Measurements from ENCODE around the gene TOB2. TPM values are rescaled to one million over a fixed set of nuclear protein-coding genes. Genes with fewer than 3 reads are reported as not detected.

Gene TOB2
- total and polyA plus RNA-seq, 9 of the 15 experiments (the other 6 are each of a cell fraction or from before 2014, with no cell fraction given): 3.3 to 20.5 (median 7.3) TPM

- TF ChIP-seq ZNF165 (CRISPR knock-in tag; IDR thresholded peaks at IDR 0.05; ENCODE audit: borderline replicate concordance) (no peak), DEAF1 (CRISPR knock-in tag; IDR thresholded peaks at IDR 0.05) (peak; percentile 78), ZNF77 (CRISPR knock-in tag; IDR thresholded peaks at IDR 0.05) (no peak), HNRNPUL1 (IDR thresholded peaks at IDR 0.05; ENCODE audit: low read length) (no peak), SMC3 (conservative IDR thresholded peaks at IDR 0.05; ENCODE audit: insufficient read depth, low read depth, low read length) (peak; percentile 96), SRSF7 (optimal IDR thresholded peaks at IDR 0.05; ENCODE audit: low read depth, low read length) (no peak), RUNX1 (IDR thresholded peaks at IDR 0.05; ENCODE audit: low read depth) (no peak), ZNF696 (CRISPR knock-in tag; conservative IDR thresholded peaks at IDR 0.05) (no peak), TAL1 (IDR thresholded peaks at IDR 0.05) (0 out of 2 replicates have a peak, but pooled peaks have one; percentile 4), SP1 (CRISPR knock-in tag; IDR thresholded peaks at IDR 0.05) (0 out of 2 replicates have a peak, but pooled peaks have one; percentile 38), CTBP1 (IDR thresholded peaks at IDR 0.05; ENCODE audit: borderline replicate concordance) (peak; percentile 48; the same call in 1 of the 2 replicates), NCOR1 (IDR thresholded peaks at IDR 0.05) (no peak), ZFP36 (IDR thresholded peaks at IDR 0.05; ENCODE audit: low read depth, low read length, partially characterized antibody) (no peak), PHTF2 (CRISPR knock-in tag; IDR thresholded peaks at IDR 0.05) (no peak), XRCC4 (IDR thresholded peaks at IDR 0.05; ENCODE audit: extremely low read depth, insufficient read depth, insufficient read length) (no peak), ZNF384 (IDR thresholded peaks at IDR 0.05; ENCODE audit: low read depth, low read length) (no peak), FOXP1 (CRISPR knock-in tag; IDR thresholded peaks at IDR 0.05) (no peak), NRF1 (conservative IDR thresholded peaks at IDR 0.05 in 1 of 2, IDR thresholded peaks at IDR 0.05 in 1 of 2) (peak; percentile 90 to 92), GABPB2 (CRISPR knock-in tag; conservative IDR thresholded peaks at IDR 0.05) (no peak), ATF7 (IDR thresholded peaks at IDR 0.05) (peak; percentile 52; the same call in 1 of the 2 replicates), HNRNPL (IDR thresholded peaks at IDR 0.05; ENCODE audit: low read depth, low read length) (0 out of 2 replicates have a peak, but pooled peaks have one; percentile 45), POLR2AphosphoS2 (IDR thresholded peaks at IDR 0.05; ENCODE audit: low read length) (no peak), JUND (IDR thresholded peaks at IDR 0.05; ENCODE audit: borderline replicate concordance, low read depth, low read length) (peak; percentile 31; the same call in 1 of the 2 replicates), JUND (tag; IDR thresholded peaks at IDR 0.05; ENCODE audit: borderline replicate concordance, low read depth, low read length) (no peak), ZNF140 (CRISPR knock-in tag; IDR thresholded peaks at IDR 0.05) (no peak), NFXL1 (CRISPR knock-in tag; IDR thresholded peaks at IDR 0.05) (no peak), KDM1A (IDR thresholded peaks at IDR 0.05) (no peak), ATF1 (CRISPR knock-in tag; IDR thresholded peaks at IDR 0.05) (no peak), ATF1 (tag; IDR thresholded peaks at IDR 0.05) (0 out of 2 replicates have a peak, but pooled peaks have one; percentile 33)
- TF ChIP-seq, protein P1, sequence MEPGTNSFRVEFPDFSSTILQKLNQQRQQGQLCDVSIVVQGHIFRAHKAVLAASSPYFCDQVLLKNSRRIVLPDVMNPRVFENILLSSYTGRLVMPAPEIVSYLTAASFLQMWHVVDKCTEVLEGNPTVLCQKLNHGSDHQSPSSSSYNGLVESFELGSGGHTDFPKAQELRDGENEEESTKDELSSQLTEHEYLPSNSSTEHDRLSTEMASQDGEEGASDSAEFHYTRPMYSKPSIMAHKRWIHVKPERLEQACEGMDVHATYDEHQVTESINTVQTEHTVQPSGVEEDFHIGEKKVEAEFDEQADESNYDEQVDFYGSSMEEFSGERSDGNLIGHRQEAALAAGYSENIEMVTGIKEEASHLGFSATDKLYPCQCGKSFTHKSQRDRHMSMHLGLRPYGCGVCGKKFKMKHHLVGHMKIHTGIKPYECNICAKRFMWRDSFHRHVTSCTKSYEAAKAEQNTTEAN (CRISPR knock-in tag; IDR thresholded peaks at IDR 0.05): no peak
Measured at GRCh38 chr22:41403532-41404318, 42.9 kb downstream of the TOB2 start (continued).

All from K562 (cell line).